Subcutaneous adipose tissue (tissue), 4 donors: Measurements from ENCODE around the gene POU6F2. TPM values are rescaled to one million over a fixed set of nuclear protein-coding genes. Genes with fewer than 3 reads are reported as not detected.

Experiments used
- CTCF ChIP-seq: fragments of 450-650 bp; IDR thresholded peaks from one replicate; pipeline ENCODE4 v1.5.1; 2016; ENCODE audit warnings: low read depth, mild to moderate bottlenecking, control low read depth, antibody characterized with exemption, moderate library complexity
- total RNA-seq, 4 donors: library from RNA; depleted of rRNA; stranded (reverse); fragments of >200 nt; gene quantifications; one replicate each; pipeline ENCODE4 v1.1.0, GENCODE V29; 2016

POU6F2 gene
- total RNA-seq, 4 donors from 2014 or later: not detected

GRCh38 chr7:38953971-38954370 is 23.7 kb upstream of the POU6F2 start:
- TF ChIP-seq CTCF: no peak

GRCh38 chr7:38955892-38956291 is 21.8 kb upstream of the POU6F2 start:
- no peak for TF ChIP-seq CTCF

- TF ChIP-seq CTCF: no peak
Observed at GRCh38 chr7:38962028-38962427, 15.7 kb upstream of the POU6F2 start.

GRCh38 chr7:38964921-38965320 is 12.8 kb upstream of the POU6F2 start:
- no peak for TF ChIP-seq CTCF

GRCh38 chr7:38973760-38974159 is 3.9 kb upstream of the POU6F2 start:
- TF ChIP-seq CTCF: no peak

GRCh38 chr7:38975944-38976392 is 1.7 kb upstream of the POU6F2 start:
- no peak for TF ChIP-seq CTCF

- TF ChIP-seq CTCF: no peak
Observed at GRCh38 chr7:38978491-38978890, 782 bp downstream of the POU6F2 start.
